Fibroblast of lung (primary cell): ENCODE measurements around the gene DHX57.

Experiments
- EZH2 ChIP-seq: IDR thresholded peaks from 2 replicates; pipeline ENCODE4 v1.5.1; 2012; ENCODE audit warnings: low read length, control low read depth, mild to moderate bottlenecking; ENCODE audit errors: missing control alignments
- TF ChIP-seq, protein P1 (sequence below), 2 donors: IDR thresholded peaks in 1 of 2; conservative IDR thresholded peaks in 1 of 2; 1 replicate in 1 of 2; 2 replicates in 1 of 2; pipeline ENCODE4 v1.5.1; 2011 to 2012; ENCODE audit warnings: low read length in 2 of 2, control low read depth in 1 of 2, inconsistent platforms in 1 of 2, low read depth in 1 of 2, mild to moderate bottlenecking in 1 of 2

DNA sequence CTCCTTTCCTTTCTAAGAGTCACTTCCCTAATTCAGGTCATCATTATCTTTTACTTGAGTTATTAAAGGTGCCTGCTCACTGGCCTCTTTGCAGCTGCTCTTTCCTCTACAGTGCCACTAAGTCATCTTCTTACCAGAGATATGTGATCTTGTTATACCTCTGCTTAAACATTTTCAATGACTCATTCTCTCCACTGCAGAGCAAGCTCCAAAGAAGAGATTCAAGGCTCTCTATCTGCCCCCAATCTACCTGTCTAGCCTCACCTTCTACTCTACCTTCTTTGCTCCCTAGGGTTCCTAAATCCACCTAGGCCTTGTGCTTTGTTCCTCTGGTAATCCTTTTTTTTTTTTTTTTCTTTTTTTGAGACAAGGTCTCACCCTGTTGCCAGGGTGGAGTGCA lies 17.1 kb upstream of the DHX57 start:
- TF ChIP-seq, protein P1, sequence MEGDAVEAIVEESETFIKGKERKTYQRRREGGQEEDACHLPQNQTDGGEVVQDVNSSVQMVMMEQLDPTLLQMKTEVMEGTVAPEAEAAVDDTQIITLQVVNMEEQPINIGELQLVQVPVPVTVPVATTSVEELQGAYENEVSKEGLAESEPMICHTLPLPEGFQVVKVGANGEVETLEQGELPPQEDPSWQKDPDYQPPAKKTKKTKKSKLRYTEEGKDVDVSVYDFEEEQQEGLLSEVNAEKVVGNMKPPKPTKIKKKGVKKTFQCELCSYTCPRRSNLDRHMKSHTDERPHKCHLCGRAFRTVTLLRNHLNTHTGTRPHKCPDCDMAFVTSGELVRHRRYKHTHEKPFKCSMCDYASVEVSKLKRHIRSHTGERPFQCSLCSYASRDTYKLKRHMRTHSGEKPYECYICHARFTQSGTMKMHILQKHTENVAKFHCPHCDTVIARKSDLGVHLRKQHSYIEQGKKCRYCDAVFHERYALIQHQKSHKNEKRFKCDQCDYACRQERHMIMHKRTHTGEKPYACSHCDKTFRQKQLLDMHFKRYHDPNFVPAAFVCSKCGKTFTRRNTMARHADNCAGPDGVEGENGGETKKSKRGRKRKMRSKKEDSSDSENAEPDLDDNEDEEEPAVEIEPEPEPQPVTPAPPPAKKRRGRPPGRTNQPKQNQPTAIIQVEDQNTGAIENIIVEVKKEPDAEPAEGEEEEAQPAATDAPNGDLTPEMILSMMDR (conservative IDR thresholded peaks at IDR 0.05 in 1 of 2, IDR thresholded peaks at IDR 0.05 in 1 of 2; ENCODE audit: low read depth in 1 of 2, low read length in 2 of 2) = no peak
- no peak for TF ChIP-seq EZH2
